ENCODE data around the gene BCL11B. TPM values are rescaled to one million over a fixed set of nuclear protein-coding genes. Genes with fewer than 3 reads are reported as not detected.

Gene BCL11B
- polyA plus RNA-seq, 1 experiment: not detected

DNA sequence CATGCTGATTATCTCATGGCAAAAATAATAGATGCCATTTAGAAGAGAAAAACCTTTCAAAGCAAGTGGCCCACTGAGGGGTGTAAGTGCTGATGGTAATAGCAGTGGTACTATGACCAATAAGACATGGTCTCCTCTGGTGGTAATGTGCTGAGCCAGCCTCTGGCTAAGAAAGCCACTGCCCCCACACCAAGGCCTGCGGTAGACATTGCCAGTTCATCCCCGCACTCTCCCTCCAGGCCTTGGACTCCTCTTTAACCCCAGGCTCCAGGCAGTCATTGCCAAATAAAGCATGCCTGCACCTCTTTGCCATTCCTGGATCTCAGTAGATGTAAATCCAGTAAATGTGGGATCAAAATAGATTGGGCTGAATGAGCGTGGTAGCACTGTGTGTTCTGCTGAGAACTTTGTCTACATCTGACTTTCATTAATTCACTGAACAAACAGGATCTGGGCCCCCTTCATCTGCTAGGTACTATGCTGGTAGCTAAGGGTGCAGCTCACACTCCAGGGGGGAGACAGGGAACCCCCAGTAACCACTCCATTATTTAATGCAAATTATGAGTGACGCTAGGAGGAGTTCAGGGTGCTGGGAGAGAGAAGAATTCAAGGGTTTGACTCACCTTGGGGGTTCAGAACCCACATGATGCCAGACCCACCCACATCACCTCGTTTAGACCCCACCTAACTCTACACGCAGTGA lies 89.3 kb downstream of the BCL11B start:
- TF ChIP-seq, protein P1, sequence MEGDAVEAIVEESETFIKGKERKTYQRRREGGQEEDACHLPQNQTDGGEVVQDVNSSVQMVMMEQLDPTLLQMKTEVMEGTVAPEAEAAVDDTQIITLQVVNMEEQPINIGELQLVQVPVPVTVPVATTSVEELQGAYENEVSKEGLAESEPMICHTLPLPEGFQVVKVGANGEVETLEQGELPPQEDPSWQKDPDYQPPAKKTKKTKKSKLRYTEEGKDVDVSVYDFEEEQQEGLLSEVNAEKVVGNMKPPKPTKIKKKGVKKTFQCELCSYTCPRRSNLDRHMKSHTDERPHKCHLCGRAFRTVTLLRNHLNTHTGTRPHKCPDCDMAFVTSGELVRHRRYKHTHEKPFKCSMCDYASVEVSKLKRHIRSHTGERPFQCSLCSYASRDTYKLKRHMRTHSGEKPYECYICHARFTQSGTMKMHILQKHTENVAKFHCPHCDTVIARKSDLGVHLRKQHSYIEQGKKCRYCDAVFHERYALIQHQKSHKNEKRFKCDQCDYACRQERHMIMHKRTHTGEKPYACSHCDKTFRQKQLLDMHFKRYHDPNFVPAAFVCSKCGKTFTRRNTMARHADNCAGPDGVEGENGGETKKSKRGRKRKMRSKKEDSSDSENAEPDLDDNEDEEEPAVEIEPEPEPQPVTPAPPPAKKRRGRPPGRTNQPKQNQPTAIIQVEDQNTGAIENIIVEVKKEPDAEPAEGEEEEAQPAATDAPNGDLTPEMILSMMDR (IDR thresholded peaks at IDR 0.05; ENCODE audit: insufficient read depth, low read depth, low read length): no peak
- CTCF ChIA-PET: no interaction called here
- POLR2A ChIA-PET: no interaction called here

DNA sequence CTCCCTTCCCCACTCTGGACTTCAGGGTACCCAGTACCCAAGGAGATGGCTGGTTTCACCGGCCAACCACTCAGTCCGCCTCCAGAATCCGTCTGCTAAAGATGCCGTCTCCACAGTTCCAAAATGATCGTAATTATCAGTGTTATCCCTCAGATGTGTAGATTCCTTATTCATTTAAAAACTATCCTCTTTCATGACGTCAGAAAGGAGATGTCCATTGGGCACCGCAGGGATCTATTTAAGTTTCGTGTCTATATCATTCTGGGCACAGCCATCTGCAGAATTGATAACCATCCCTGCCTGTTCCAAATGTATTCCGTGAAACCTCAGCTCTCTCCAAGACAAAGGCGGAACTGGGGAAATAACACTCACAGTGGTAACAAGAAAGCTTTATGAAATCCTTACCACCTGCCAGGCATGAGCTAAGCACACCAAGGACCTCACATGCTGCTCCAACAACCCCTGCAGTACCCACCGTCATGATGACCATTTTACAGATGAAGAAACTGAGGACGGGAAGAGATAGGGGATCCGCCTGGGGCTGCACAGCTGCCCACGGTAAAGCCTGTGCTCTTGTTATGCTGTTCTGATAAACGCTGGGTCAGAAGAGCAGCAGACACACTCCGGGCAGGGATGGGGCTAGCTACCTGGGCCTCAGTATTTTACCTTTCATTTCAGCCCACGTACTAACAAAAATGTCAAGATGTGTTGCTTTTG lies 90.0 kb downstream of the BCL11B start:
- H3K27me3 ChIP-seq (ENCODE audit: control insufficient read depth, insufficient read depth, low read length): no peaks in the 10 kb centered on the region
- POLR2A ChIA-PET: no interaction called here
- DNase-seq (ENCODE audit: low read depth): no peak
- no peak overlapping the region for H3K4me3 ChIP-seq (ENCODE audit: low read depth, low read length)
- TF ChIP-seq, protein P1 (IDR thresholded peaks at IDR 0.05; ENCODE audit: insufficient read depth, low read depth, low read length): no peak
- CTCF ChIA-PET: no interaction called here
- H3K36me3 ChIP-seq (ENCODE audit: control insufficient read depth, insufficient read depth, low read length): no peaks in the 10 kb centered on the region

More for the DNA sequence above, 89.3 kb downstream of the BCL11B start:
- DNase-seq (ENCODE audit: low read depth): no peak
- no peak overlapping the region for H3K4me3 ChIP-seq (ENCODE audit: low read depth, low read length)
- H3K36me3 ChIP-seq (ENCODE audit: control insufficient read depth, insufficient read depth, low read length): no peaks in the 10 kb centered on the region
- no peaks in the 10 kb centered on the region for H3K27me3 ChIP-seq (ENCODE audit: control insufficient read depth, insufficient read depth, low read length)

DNA sequence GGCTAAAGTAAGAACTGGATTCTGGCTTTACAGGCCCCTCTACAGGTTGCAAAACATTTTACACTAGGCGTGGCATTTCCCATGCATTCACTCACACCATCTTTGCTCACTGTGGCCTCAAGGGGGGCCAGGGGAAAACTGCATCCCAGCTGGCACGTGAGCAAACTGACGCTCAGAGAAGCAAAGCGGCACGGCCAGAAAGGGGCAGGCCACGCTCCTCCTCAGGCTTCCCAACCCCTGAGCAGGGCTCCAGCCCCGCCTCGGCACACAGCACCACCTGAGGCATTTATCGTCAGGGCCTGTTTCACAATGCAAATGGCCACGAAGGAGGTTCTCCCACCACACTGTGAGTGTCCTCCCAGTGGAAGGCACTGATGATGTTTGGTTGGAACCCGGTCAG lies 90.8 kb downstream of the BCL11B start:
- TF ChIP-seq, protein P1 (IDR thresholded peaks at IDR 0.05; ENCODE audit: insufficient read depth, low read depth, low read length): no peak
- CTCF ChIA-PET: no interaction called here
- POLR2A ChIA-PET: no interaction called here
- Histone ChIP-seq H3K36me3 (ENCODE audit: control insufficient read depth, insufficient read depth, low read length) (no peaks in the 10 kb centered on the region), H3K27me3 (ENCODE audit: control insufficient read depth, insufficient read depth, low read length) (no peaks in the 10 kb centered on the region), H3K4me3 (ENCODE audit: low read depth, low read length) (no peak overlapping the region)
- DNase-seq (ENCODE audit: low read depth): no peak

DNA sequence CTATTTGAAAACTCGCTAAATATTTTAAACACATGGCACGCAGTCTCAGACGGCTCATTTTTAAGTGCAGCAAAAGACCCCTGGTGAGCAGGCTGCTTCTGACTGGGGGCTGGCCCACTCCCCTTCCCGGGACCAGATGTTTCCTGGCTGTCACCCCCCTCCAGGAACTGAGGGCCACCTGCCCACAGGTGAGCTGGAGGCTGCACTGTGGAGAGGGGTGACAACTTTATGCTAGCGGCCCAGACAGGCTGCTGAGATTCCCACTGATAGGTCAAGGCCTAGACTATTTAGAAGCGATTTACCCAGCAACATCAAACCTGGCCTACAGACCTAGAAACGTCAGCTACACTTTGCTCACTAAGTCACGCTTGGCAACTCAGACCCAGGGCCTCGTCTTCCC lies 92.1 kb downstream of the BCL11B start:
- no peak for DNase-seq (ENCODE audit: low read depth)
- TF ChIP-seq, protein P1 (IDR thresholded peaks at IDR 0.05; ENCODE audit: insufficient read depth, low read depth, low read length): no peak
- no peaks in the 10 kb centered on the region for H3K36me3 ChIP-seq (ENCODE audit: control insufficient read depth, insufficient read depth, low read length)
- no peak overlapping the region for H3K4me3 ChIP-seq (ENCODE audit: low read depth, low read length)
- H3K27me3 ChIP-seq (ENCODE audit: control insufficient read depth, insufficient read depth, low read length): no peaks in the 10 kb centered on the region
- ChIA-PET CTCF (no interaction called here), POLR2A (no interaction called here)

DNA sequence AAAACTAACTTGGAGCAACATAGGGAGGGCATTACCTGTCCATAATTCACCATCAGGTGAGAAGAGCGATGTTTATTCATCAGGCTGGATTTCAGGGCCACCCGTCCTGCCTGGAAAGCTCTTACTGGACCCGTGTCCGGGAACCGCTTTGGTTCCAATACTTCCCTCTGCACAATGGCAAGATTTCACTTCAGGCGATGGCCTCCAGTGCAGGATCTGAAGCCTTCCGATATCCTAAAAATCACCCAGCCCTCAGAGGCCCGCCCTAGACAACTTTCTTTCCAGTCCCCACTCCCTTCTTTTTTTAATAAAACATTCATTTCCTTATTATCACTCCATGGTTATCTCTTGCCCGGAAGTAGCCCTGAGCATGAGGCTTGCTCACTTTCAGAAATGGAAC lies 92.5 kb downstream of the BCL11B start:
- Histone ChIP-seq H3K36me3 (ENCODE audit: control insufficient read depth, insufficient read depth, low read length) (no peaks in the 10 kb centered on the region), H3K27me3 (ENCODE audit: control insufficient read depth, insufficient read depth, low read length) (no peaks in the 10 kb centered on the region), H3K4me3 (ENCODE audit: low read depth, low read length) (no peak overlapping the region)
- DNase-seq (ENCODE audit: low read depth): no peak
- ChIA-PET CTCF (interaction anchor here (1.3 kb wide), 1 partner anchor 12 kb away, joined by 3 read pairs; no protein-coding TSS in a partner anchor), POLR2A (no interaction called here)
- TF ChIP-seq, protein P1 (IDR thresholded peaks at IDR 0.05; ENCODE audit: insufficient read depth, low read depth, low read length): no peak

Data from BJ (cell line).